ENCODE results near the gene ARHGEF2. TPM values are rescaled to one million over a fixed set of nuclear protein-coding genes. Genes with fewer than 3 reads are reported as not detected.

The ARHGEF2 gene
- total RNA-seq: 59.3 and 69.4 TPM in 2 replicates

DNA sequence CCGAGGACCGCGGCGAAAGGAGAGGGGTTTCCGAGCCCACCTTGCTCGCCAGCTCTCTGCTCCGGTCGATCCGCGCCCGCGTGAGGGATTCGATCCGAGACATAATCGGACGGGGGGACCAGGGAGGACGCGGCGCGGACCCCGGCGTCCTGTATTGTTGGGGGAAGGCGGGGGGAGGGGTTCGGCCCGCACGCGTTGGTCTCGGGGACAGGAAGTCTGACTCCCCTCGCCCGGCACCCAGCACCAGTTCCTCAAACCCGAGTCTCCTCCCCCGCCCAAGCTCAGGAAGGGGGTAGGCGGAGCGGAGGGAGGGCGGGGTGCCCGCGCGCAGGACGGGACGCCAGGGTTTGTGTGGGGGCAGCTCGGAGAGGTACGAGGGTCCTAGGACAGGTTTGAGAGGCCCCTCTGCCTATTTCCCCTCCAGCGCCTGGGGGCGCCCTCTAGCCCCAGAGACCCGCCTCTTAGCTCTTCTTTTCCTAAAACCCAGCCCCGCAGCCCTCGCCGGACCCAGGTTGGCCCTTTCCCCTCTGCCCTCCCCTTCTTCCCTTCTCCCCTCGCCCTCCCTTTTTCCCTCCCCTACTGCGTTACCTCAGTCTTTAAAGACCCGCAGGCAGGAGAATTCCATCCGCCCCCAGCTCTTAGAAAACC, at the start of gene ARHGEF2:
ARHGEF2 (minus strand) TSS at position 223 of the 648 bp plus-strand sequence; CDS start at position 103, 120 bp downstream.
- peak in 1 of 2 donors; percentile 49 for DNase-seq (ENCODE audit: low read depth in 2 of 2)

GRCh38 chr1:156026588-156026987, 48.2 kb upstream of the ARHGEF2 start:
- no peak for DNase-seq (ENCODE audit: low read depth in 2 of 2)

DNA sequence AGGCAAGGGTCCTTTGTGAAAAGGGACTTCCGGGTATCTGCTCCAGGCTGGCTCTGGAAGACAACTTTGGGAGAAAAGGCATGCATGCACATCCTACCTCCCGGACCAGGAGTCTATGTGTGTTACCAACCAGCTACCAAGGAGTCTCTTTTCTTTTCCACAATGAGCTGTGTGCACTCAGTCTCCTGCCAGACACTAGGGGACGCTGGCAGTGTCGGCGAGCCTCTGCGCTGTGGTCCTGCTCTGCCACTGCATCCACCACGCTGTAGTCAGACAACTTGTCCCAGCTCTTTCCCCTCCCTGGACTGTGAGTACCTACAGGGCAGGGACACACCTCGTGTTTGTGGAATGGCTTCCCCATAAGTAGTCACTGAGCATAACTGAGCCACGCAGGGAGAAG, 47.5 kb upstream of the ARHGEF2 start:
- DNase-seq (ENCODE audit: low read depth in 2 of 2): peak; percentile 76 to 84

DNA sequence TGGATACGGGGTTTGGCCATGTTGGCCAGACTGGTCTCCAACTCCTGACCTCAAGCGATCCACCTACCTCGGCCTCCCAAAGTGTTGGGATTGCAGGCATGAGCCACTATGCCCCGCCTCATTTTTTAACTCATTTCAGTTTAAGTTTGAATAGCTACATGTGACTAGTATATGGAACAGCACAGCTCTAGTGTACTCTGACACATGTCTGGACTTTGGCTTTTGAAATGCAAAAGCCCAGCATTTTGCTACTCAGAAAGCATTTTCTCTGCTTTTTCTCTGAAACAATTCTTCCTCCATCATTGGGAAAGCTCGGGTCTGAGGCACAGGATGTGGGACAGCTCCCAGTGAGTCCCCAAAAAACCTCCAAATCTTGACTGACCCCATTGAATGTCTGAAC, 46.5 kb upstream of the ARHGEF2 start:
- no peak for DNase-seq (ENCODE audit: low read depth in 2 of 2)

GRCh38 chr1:156021954-156022353, 43.6 kb upstream of the ARHGEF2 start:
- no peak for DNase-seq (ENCODE audit: low read depth in 2 of 2)

GRCh38 chr1:156021093-156021428, 42.7 kb upstream of the ARHGEF2 start:
- DNase-seq (ENCODE audit: low read depth in 2 of 2): no peak

DNA sequence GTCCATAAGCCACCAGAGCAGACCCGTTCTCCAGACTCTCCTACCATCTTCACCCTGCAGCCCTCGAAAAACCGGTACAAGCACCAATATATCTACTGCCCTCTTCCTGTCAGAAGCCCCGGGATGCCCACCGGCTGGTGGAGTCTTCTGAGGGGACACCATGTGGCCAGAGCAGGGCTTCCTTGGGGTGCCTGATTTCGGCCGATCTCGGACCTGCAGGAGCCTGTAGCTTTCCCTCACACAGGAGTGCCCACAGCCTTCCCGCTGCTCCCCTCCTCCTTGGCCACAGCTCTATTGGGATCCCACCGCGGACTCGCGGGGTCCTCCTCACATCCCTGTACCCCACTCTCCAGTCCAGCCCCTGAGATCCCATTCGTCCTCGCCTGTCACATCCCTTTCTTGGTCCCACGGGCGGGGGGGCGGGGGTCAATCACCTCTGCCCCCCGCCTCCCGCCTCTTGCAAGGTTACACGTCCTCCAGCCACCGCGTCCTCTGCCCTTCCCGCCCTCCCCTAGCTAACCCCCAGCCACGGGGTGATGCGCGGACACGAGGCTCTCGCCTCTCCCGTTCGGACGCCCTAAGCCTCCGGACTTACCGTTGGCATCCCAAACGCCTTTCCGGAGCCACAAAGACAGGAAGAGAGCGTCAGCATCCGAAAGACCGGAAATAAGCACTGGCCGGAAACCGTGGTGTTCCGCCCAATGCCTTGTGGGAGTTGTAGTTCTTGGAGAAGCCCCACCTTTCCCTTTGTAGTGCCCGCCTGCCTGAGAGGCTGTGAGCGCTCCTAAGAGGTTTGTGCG, 42.1 kb upstream of the ARHGEF2 start, which contains the start of gene SSR2:
SSR2 (minus strand) TSS at position 659 of the 800 bp plus-strand sequence. CDS start 784 bp downstream, outside the sequence.
- peak; percentile 95 to 97 for DNase-seq (ENCODE audit: low read depth in 2 of 2)

DNA sequence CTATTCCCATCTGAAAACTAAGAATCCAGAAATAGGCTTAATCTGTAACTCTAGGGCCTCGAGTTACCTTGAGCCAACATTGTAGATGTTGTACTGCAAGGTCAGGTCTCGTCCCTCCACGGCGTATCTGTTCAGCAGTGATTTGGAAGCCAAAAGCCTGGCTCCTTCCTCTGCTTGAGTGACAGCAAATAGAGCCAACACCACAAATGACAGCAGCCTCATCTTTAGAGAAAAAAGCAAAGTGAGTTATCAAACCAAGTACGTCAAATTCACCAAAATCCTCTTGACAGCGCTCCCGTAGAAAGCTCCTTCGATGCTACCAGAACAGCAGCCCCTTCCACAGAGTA, 41.6 kb upstream of the ARHGEF2 start:
- no peak for DNase-seq (ENCODE audit: low read depth in 2 of 2)

GRCh38 chr1:156014829-156015228, 36.5 kb upstream of the ARHGEF2 start:
- DNase-seq (ENCODE audit: low read depth in 2 of 2): no peak

- no peak for DNase-seq (ENCODE audit: low read depth in 2 of 2)
Measured at GRCh38 chr1:156012051-156012817, 33.9 kb upstream of the ARHGEF2 start.

DNA sequence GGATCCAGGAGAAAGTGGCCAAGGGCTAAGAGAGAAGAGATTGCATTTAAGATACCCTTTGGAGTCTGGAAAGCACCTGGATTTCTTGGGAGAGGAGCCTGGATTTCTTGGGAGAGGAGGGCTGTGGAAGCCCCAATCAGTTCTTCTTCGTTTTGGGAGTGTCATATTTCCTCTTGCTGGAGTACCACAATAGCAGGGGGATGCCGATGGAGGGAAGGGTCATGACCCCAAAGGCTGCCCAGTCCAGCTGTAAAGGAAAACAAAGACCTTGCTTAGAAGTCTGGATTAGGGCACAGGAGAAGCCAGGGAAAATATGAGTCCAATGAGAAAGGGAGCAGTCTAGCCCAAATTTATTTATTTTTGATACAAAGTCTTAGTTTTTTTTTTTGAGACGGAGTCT, 31.1 kb upstream of the ARHGEF2 start:
- DNase-seq (ENCODE audit: low read depth in 2 of 2): no peak

- no peak for DNase-seq (ENCODE audit: low read depth in 2 of 2)
Measured at GRCh38 chr1:156006666-156007376, 28.5 kb upstream of the ARHGEF2 start.

GRCh38 chr1:156004843-156005584, 26.7 kb upstream of the ARHGEF2 start:
- no peak for DNase-seq (ENCODE audit: low read depth in 2 of 2)

- DNase-seq (ENCODE audit: low read depth in 2 of 2): no peak
Measured at GRCh38 chr1:156003923-156004188, 25.5 kb upstream of the ARHGEF2 start.

DNA sequence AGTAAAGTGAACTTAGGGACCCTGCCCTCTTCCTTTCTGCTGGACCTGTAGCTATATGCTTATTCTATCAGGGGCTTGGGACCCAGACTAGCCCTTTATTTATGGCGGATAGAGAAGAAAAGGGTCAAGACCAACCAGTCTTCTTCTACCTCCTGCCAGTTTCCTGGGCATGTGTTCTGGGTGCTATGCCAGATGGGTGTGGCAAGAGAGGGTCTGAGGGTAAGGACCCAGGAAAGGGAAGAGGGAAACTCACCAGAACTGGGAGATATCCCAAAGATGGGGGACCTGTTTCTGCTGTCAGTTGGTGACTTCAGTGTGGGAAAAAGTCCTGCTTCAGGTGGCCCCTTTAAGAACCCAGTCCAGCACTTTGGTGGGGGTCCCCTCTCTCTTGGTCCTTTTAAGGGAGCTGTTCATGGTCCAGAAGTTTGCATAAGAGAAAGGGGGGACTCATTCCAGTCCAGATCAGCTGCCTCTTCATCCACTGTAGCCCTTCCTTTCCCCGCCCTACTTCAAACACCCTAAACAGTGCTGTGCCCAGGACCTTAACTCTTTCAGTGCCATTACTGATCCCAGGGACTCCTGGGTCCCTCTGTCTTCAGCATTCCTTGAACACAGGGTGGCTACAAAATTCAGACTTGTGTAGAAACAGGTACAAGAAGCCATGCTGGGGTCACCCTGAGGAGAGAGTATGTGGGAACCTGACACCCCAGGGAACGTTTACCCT, 24.0 kb upstream of the ARHGEF2 start:
- no peak for DNase-seq (ENCODE audit: low read depth in 2 of 2)

- no peak for DNase-seq (ENCODE audit: low read depth in 2 of 2)
Measured at GRCh38 chr1:156001662-156002171, 23.4 kb upstream of the ARHGEF2 start.

GRCh38 chr1:156001021-156001661, 22.8 kb upstream of the ARHGEF2 start:
- DNase-seq (ENCODE audit: low read depth in 2 of 2): no peak

- no peak for DNase-seq (ENCODE audit: low read depth in 2 of 2)
Measured at GRCh38 chr1:155999964-156000363, 21.6 kb upstream of the ARHGEF2 start.

GRCh38 chr1:155996166-155996565, 17.8 kb upstream of the ARHGEF2 start:
- no peak for DNase-seq (ENCODE audit: low read depth in 2 of 2)

DNA sequence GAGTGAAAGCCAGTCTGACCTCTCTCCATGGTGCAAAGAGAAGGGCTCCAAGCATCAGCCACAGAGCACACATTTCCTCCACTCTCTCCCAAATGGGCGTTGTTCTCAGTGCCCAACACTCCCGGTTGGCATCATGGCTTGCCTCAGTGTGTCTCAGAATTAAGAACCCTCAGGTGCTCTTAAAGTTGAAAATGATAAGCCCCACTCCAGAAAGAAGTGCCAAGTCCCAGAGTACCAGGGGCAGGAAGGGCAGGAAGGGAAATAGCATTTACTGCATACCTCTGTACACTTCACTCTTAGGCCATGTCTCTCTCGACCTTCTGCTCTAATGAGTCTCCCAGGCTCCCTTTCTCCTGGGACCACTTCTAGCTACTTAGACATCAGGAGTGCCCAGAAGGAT, 15.2 kb upstream of the ARHGEF2 start:
- no peak for DNase-seq (ENCODE audit: low read depth in 2 of 2)

All from lung microvascular endothelial cell (primary cell).